Measurements from ENCODE around the gene PACSIN1. TPM values are rescaled to one million over a fixed set of nuclear protein-coding genes. Genes with fewer than 3 reads are reported as not detected.

The PACSIN1 gene
- total and polyA plus RNA-seq, 9 donors = 0.08 to 0.55 (median 0.45) TPM; not detected in 2

- DNase-seq = no peak
- intact Hi-C loops (cut with DNase I) = no loop called here
- no peak overlapping the region for H3K27ac ChIP-seq
- no peaks in the 10 kb centered on the region for H3K27me3 ChIP-seq
- H3K4me1 ChIP-seq (ENCODE audit: insufficient read depth) = no peaks in the 10 kb centered on the region
- TF ChIP-seq CTCF (IDR thresholded peaks at IDR 0.05) = no peak
- no peaks in the 10 kb centered on the region for H3K9me3 ChIP-seq
- H3K36me3 ChIP-seq = no peaks in the 10 kb centered on the region
- 82 to 94% (median 87%) methylated on average over 3 of the region's 3 CpGs for WGBS, 3 donors
- H3K4me3 ChIP-seq = no peak overlapping the region
Observed at GRCh38 chr6:34536251-34536958, 70.5 kb downstream of the PACSIN1 start.

GRCh38 chr6:34536959-34537848, 71.3 kb downstream of the PACSIN1 start:
- H3K27ac ChIP-seq = no peak overlapping the region
- TF ChIP-seq EP300 (IDR thresholded peaks at IDR 0.05) (no peak), CTCF (IDR thresholded peaks at IDR 0.05) (no peak), POLR2A (IDR thresholded peaks at IDR 0.05) (no peak)

GRCh38 chr6:34537922-34538550, 72.2 kb downstream of the PACSIN1 start:
- 91 to 92% (median 91%) methylated on average over 19 of the region's 19 CpGs for WGBS, 3 donors
- Histone ChIP-seq H3K4me1 (ENCODE audit: insufficient read depth) (no peaks in the 10 kb centered on the region), H3K27ac (no peak overlapping the region), H3K9me3 (no peaks in the 10 kb centered on the region), H3K36me3 (no peaks in the 10 kb centered on the region), H3K27me3 (no peaks in the 10 kb centered on the region), H3K4me3 (no peak overlapping the region)
- no peak for TF ChIP-seq POLR2A (IDR thresholded peaks at IDR 0.05)
- no peak for TF ChIP-seq CTCF (IDR thresholded peaks at IDR 0.05)
- no peak for TF ChIP-seq EP300 (IDR thresholded peaks at IDR 0.05)
- intact Hi-C loops (cut with DNase I) = no loop called here
- no peak for DNase-seq

More at GRCh38 chr6:34536959-34537848, 71.3 kb downstream of the PACSIN1 start:
- intact Hi-C loops (cut with DNase I) = no loop called here
- Histone ChIP-seq H3K4me3 (no peak overlapping the region), H3K4me1 (ENCODE audit: insufficient read depth) (no peaks in the 10 kb centered on the region), H3K27me3 (no peaks in the 10 kb centered on the region), H3K36me3 (no peaks in the 10 kb centered on the region), H3K9me3 (no peaks in the 10 kb centered on the region)
- WGBS, 3 donors = 88 to 90% (median 89%) methylated on average over 15 of the region's 15 CpGs
- DNase-seq = no peak

GRCh38 chr6:34538581-34538980, 72.7 kb downstream of the PACSIN1 start:
- Histone ChIP-seq H3K4me1 (ENCODE audit: insufficient read depth) (no peaks in the 10 kb centered on the region), H3K4me3 (no peak overlapping the region), H3K27me3 (no peaks in the 10 kb centered on the region), H3K9me3 (no peaks in the 10 kb centered on the region), H3K36me3 (no peaks in the 10 kb centered on the region), H3K27ac (no peak overlapping the region)
- TF ChIP-seq EP300 (IDR thresholded peaks at IDR 0.05) = no peak
- no peak for TF ChIP-seq CTCF (IDR thresholded peaks at IDR 0.05)
- TF ChIP-seq POLR2A (IDR thresholded peaks at IDR 0.05) = no peak
- 87 to 91% (median 88%) methylated on average over 6 of the region's 6 CpGs for WGBS, 3 donors
- DNase-seq = no peak
- intact Hi-C loops (cut with DNase I) = no loop called here
